Left ventricle myocardium inferior (tissue), 1 donor: Measurements from ENCODE around the gene RAD23A. TPM values are rescaled to one million over a fixed set of nuclear protein-coding genes. Genes with fewer than 3 reads are reported as not detected.

ENCODE experiments used
- DNase-seq: peaks from one replicate; pipeline ENCODE4 v3.0.0-alpha.2; 2020
- H3K27ac ChIP-seq: fragments of 200-600 bp; replicated peaks from 2 replicates; pipeline ENCODE4 v1.8.0; 2021
- H3K27me3 ChIP-seq: fragments of 200-600 bp; 2 replicates; pipeline ENCODE4 v1.8.0; 2021; ENCODE audit warnings: low read depth
- H3K36me3 ChIP-seq: fragments of 200-600 bp; 2 replicates; pipeline ENCODE4 v1.8.0; 2021
- H3K4me1 ChIP-seq: fragments of 200-600 bp; 2 replicates; pipeline ENCODE4 v1.8.0; 2021
- H3K4me3 ChIP-seq: fragments of 200-600 bp; 2 replicates; pipeline ENCODE4 v1.8.0; 2021; ENCODE audit warnings: mild to moderate bottlenecking, moderate library complexity
- H3K9me3 ChIP-seq: fragments of 200-600 bp; replicated peaks from 2 replicates; pipeline ENCODE4 v1.8.0; 2021
- CTCF ChIP-seq: fragments of 200-600 bp; IDR thresholded peaks from 2 replicates; pipeline ENCODE4 v1.8.0; 2021; ENCODE audit warnings: antibody characterized with exemption, mild to moderate bottlenecking, borderline replicate concordance
- intact Hi-C: fragments of 100-400 bp; cut with micrococcal nuclease; formaldehyde crosslinking; loops from one replicate; pipeline ENCODE4 v1.11.0; 2022
- long read RNA-seq: library from polyadenylated mRNA; unstranded; transcript quantifications from one replicate; pipeline ENCODE4 v2.0.0, GENCODE V29; 2021
- total RNA-seq: library from RNA; stranded (reverse); fragmentation: NEBNext Ultra II Directional; extraction: Animal tissue kit (Norgen Biotek cat#: 25700); gene quantifications from one replicate; pipeline ENCODE4 v1.2.1, GENCODE V29; 2021
- donor health status: DM: no; HTN: yes; CAD: no; lungs with severe emphysema.

Gene RAD23A
- 150 TPM for total RNA-seq
- long read RNA-seq, transcript RAD23A-201 (9 exons, 1,736 nt) = major isoform, 193 of 382 reads
- long read RNA-seq, transcript RAD23A-203 (9 exons, 1,746 nt) = minor isoform, 143 of 382 reads
- long read RNA-seq, partial matches to known transcripts = 27 of 382 reads
- long read RNA-seq, other reads (novel, unspliced or antisense) = 13 of 382 reads

DNA sequence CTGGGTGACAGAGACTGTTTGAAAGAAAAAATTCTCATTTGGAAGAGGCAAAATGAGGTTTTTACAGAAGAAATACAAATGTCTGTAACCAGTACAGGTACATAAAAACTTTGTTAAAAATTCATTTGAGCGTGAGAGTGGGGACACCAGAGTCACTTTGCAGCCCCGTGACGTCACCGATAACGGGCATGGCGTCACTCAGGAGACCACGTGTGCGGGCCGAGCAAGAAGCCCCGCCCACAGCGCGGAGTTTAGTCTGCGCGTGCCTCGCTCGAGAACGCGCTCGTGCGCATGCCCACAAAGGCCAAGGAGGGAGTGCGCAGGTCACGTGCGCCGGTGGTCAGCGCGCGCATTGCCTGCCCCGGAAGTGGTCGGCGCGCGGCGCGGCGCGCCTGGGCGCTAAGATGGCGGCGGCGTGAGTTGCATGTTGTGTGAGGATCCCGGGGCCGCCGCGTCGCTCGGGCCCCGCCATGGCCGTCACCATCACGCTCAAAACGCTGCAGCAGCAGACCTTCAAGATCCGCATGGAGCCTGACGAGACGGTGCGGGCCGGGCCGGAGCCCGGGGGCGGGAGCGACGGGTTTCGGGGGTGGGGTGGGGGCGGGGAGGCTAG, at the start of gene RAD23A:
RAD23A (plus strand) TSS at position 384 of the 613 bp plus-strand sequence; CDS start at position 471, 87 bp downstream.
- intact Hi-C loops = no loop called here
- peak; percentile 98 for DNase-seq
- Histone ChIP-seq H3K9me3 (no peaks in the 10 kb centered on the region), H3K4me3 (peak within 1 kb of the TSS; percentile 98), H3K36me3 (peaks cover 78% of the 10 kb centered on the region), H3K27ac (peak within 1 kb of the TSS; percentile 96), H3K27me3 (no peaks in the 10 kb centered on the region), H3K4me1 (peaks cover 81% of the 10 kb centered on the region)
- TF ChIP-seq CTCF = no peak

DNA sequence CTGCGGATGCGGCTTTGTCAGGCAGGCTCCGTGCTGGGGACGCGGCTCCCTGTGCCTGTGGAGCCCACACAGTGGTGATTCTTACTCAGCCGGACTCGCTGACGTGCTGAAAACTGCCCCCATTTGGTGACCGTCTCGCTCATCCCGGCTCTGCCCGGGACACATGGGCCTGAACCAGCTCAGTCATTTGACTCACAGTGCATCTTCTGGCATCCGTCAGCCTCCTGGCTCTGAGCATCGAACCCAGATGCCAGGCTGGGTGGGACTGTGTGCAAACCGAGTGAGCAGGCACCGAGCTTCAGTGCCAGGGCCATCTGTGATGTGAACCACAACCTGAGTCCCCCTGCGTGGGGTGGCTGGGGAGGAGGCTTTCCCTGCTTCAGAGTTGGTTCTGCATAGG, 49.2 kb upstream of the RAD23A start:
- no peaks in the 10 kb centered on the region for H3K27me3 ChIP-seq
- H3K4me3 ChIP-seq = no peak overlapping the region
- no peak overlapping the region for H3K27ac ChIP-seq
- TF ChIP-seq CTCF = no peak
- H3K36me3 ChIP-seq = peaks cover 70% of the 10 kb centered on the region
- intact Hi-C loops = no loop called here
- peaks cover 12% of the 10 kb centered on the region for H3K4me1 ChIP-seq
- DNase-seq = no peak
- no peaks in the 10 kb centered on the region for H3K9me3 ChIP-seq

DNA sequence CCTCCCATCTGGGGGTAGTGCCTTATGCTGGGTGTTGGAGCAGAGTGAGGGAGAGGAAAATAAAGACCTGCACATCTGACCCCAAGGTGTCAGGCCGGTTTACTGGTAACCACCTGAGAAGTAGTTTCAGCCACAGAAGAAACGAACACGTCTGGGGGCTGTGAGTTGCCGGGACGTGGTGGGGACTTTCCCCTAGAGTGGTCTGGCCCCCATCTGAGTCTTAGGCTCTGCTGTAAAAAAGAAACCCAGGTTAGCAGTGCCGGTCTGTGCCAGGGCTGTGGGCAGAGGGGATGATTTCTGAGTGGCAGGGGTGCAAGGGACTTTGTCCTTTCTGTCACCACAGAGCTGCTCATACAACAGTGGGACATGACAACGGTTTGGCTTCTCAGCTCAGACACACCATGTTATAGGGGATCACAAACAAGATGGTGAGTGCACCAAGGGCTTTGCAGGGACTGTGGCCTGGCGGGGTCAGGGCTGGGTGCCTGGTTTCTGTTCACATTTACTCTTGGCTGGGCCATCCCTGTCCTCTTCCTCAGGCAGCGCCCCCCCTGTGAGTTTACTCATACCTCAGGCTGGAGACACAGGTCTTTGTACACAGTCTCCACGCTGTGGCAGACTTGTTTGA, 45.7 kb upstream of the RAD23A start:
- no peaks in the 10 kb centered on the region for H3K4me1 ChIP-seq
- no peak overlapping the region for H3K4me3 ChIP-seq
- no peaks in the 10 kb centered on the region for H3K27me3 ChIP-seq
- no peak for TF ChIP-seq CTCF
- H3K27ac ChIP-seq = no peak overlapping the region
- DNase-seq = no peak
- intact Hi-C loops = no loop called here
- H3K9me3 ChIP-seq = no peaks in the 10 kb centered on the region
- peaks cover 49% of the 10 kb centered on the region for H3K36me3 ChIP-seq

DNA sequence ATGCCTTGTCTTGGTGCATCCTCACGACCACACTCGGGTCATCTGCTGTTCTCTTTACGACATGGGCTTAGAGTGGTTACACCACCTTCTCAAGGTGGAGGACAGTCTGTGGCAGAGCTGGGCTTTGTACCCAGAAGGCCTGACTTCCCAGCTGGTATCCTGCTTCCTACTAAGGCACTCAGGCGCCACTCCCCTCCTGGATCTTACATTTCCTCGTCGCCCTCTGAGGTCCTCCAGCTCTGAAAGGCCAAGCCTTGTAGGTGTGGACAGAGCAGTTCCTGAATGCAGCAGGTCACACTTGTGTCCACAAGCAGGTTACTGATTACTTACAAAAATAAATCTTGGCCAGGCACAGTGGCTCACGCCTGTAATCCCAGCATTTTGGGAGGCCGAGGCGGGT, 38.5 kb upstream of the RAD23A start:
- no peak for TF ChIP-seq CTCF
- Histone ChIP-seq H3K9me3 (no peaks in the 10 kb centered on the region), H3K36me3 (no peaks in the 10 kb centered on the region), H3K27me3 (no peaks in the 10 kb centered on the region), H3K4me1 (peaks cover 1% of the 10 kb centered on the region), H3K27ac (no peak overlapping the region), H3K4me3 (no peak overlapping the region)
- intact Hi-C loops = no loop called here
- no peak for DNase-seq

- H3K27ac ChIP-seq = peak overlapping the region; percentile 77
- intact Hi-C loops = no loop called here
- TF ChIP-seq CTCF = no peak
These were observed 33.1 kb upstream of the RAD23A start for GRCh38 chr19:12912571-12912970.

More at GRCh38 chr19:12912571-12912970, 33.1 kb upstream of the RAD23A start:
- H3K36me3 ChIP-seq = no peaks in the 10 kb centered on the region
- no peaks in the 10 kb centered on the region for H3K27me3 ChIP-seq
- peak overlapping the region; percentile 52 for H3K4me3 ChIP-seq
- H3K4me1 ChIP-seq = peaks cover 22% of the 10 kb centered on the region
- H3K9me3 ChIP-seq = no peaks in the 10 kb centered on the region
- DNase-seq = no peak
